Stimulated activated CD8-positive, alpha-beta memory T cell treated with anti-CD3 and anti-CD28 coated beads, Interleukin-12 subunit alpha, Interleukin-12 subunit beta, amount 100 ng/mL, for 24 hours (primary cell): ENCODE measurements around the gene STX8.
"Not testable (repeated sequence)": the region's sequence is repeated elsewhere in the genome, so short reads cannot be mapped to it uniquely, and the experiment has no call there.

Source experiments
- DNase-seq: peaks from one replicate; pipeline ENCODE4 v3.0.0-alpha.2; 2020; ENCODE audit errors: extremely low read depth

The STX8 gene

GRCh38 chr17:9575381-9576101 is at the start of gene STX8:
Gene STX8, minus strand, starts transcription at chr17:9575820. Its CDS starts 12 bp downstream, at chr17:9575808.
- DNase-seq = peak; percentile 64

- DNase-seq = no peak
These were observed 47.3 kb upstream of the STX8 start for GRCh38 chr17:9622961-9623360.

- no peak for DNase-seq
These were observed 39.9 kb upstream of the STX8 start for GRCh38 chr17:9615486-9615885.

GRCh38 chr17:9612006-9612405 is 36.4 kb upstream of the STX8 start:
- no peak for DNase-seq

- no peak for DNase-seq
These were observed 35.9 kb upstream of the STX8 start for GRCh38 chr17:9611557-9611956.

GRCh38 chr17:9607058-9607457 is 31.4 kb upstream of the STX8 start:
- not testable (repeated sequence) for DNase-seq

- DNase-seq = no peak
These were observed 30.8 kb upstream of the STX8 start for GRCh38 chr17:9606453-9606852.

- not testable (repeated sequence) for DNase-seq
These were observed 29.0 kb upstream of the STX8 start for GRCh38 chr17:9604583-9604982.

GRCh38 chr17:9598661-9599060 is 23.0 kb upstream of the STX8 start:
- no peak for DNase-seq

- not testable (repeated sequence) for DNase-seq
These were observed 22.0 kb upstream of the STX8 start for GRCh38 chr17:9597638-9598037.

- no peak for DNase-seq
These were observed 18.4 kb upstream of the STX8 start for GRCh38 chr17:9594065-9594464.

- DNase-seq = no peak
These were observed 12.5 kb upstream of the STX8 start for GRCh38 chr17:9587969-9588656.

- no peak for DNase-seq
These were observed 1.7 kb upstream of the STX8 start for GRCh38 chr17:9577373-9577709.

- peak; percentile 43 for DNase-seq
These were observed 1.1 kb upstream of the STX8 start, which contains the start of gene CFAP52 for GRCh38 chr17:9576521-9577372. Gene CFAP52, plus strand, starts transcription at chr17:9576642. Its CDS starts 54 bp downstream, at chr17:9576696.

- DNase-seq = no peak
These were observed 4.4 kb downstream of the STX8 start for GRCh38 chr17:9571201-9571600.

- no peak for DNase-seq
These were observed 6.5 kb downstream of the STX8 start for GRCh38 chr17:9568957-9569588.

- no peak for DNase-seq
These were observed 7.6 kb downstream of the STX8 start for GRCh38 chr17:9568004-9568403.

GRCh38 chr17:9566739-9567138 is 8.9 kb downstream of the STX8 start:
- not testable (repeated sequence) for DNase-seq

- no peak for DNase-seq
These were observed 9.6 kb downstream of the STX8 start for GRCh38 chr17:9566067-9566466.

GRCh38 chr17:9564104-9564503 is 11.5 kb downstream of the STX8 start:
- DNase-seq = no peak

- DNase-seq = no peak
These were observed 17.8 kb downstream of the STX8 start for GRCh38 chr17:9557857-9558256.

GRCh38 chr17:9557161-9557755 is 18.4 kb downstream of the STX8 start:
- no peak for DNase-seq
